Esophagus muscularis mucosa (tissue), 4 donors: ENCODE results near the gene SH3BP2.

Source experiments
- EP300 ChIP-seq: sonication (generic); formaldehyde crosslinking; IDR thresholded peaks from one replicate; pipeline ENCODE4 v1.6.1; 2017; ENCODE audit warnings: antibody characterized with exemption
- POLR2A ChIP-seq: fragments of 450-650 bp; IDR thresholded peaks from one replicate; pipeline ENCODE4 v1.6.1; 2017; ENCODE audit warnings: antibody characterized with exemption, moderate library complexity, mild to moderate bottlenecking, low read depth
- POLR2AphosphoS5 ChIP-seq, 2 donors: sonication (generic); formaldehyde crosslinking; IDR thresholded peaks; one replicate each; pipeline ENCODE4 v1.6.1; 2017; ENCODE audit warnings: antibody characterized with exemption in 2 of 2
- TF ChIP-seq, protein P1 (sequence below), 3 experiments: fragments of 200-600 bp in 2 of 3; fragments of 450-650 bp in 1 of 3; sonication (generic) in 2 of 3; IDR thresholded peaks; one replicate each; pipeline ENCODE4 v1.5.1; 2017 to 2019; ENCODE audit warnings: antibody characterized with exemption in 3 of 3, mild to moderate bottlenecking in 2 of 3, moderate library complexity in 1 of 3

GRCh38 chr4:2755821-2756690, 36.8 kb upstream of the SH3BP2 start, which contains the start of gene TNIP2:
- TF ChIP-seq, protein P1, sequence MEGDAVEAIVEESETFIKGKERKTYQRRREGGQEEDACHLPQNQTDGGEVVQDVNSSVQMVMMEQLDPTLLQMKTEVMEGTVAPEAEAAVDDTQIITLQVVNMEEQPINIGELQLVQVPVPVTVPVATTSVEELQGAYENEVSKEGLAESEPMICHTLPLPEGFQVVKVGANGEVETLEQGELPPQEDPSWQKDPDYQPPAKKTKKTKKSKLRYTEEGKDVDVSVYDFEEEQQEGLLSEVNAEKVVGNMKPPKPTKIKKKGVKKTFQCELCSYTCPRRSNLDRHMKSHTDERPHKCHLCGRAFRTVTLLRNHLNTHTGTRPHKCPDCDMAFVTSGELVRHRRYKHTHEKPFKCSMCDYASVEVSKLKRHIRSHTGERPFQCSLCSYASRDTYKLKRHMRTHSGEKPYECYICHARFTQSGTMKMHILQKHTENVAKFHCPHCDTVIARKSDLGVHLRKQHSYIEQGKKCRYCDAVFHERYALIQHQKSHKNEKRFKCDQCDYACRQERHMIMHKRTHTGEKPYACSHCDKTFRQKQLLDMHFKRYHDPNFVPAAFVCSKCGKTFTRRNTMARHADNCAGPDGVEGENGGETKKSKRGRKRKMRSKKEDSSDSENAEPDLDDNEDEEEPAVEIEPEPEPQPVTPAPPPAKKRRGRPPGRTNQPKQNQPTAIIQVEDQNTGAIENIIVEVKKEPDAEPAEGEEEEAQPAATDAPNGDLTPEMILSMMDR (IDR thresholded peaks at IDR 0.05): peak; percentile 28 to 43 (median 30)
- TF ChIP-seq POLR2AphosphoS5 (IDR thresholded peaks at IDR 0.05) (peak in 1 of 2 donors; percentile 59), EP300 (no peak), POLR2A (no peak)
